Midbrain (tissue), 1 donor: ENCODE measurements around the gene TGFBRAP1.
"Not testable (repeated sequence)": the region's sequence is repeated elsewhere in the genome, so short reads cannot be mapped to it uniquely, and the experiment has no call there.

ENCODE experiments used
- DNase-seq: peaks from one replicate; lab custom pipeline; 2025; lab: John Stamatoyannopoulos, UW

Gene TGFBRAP1

DNA sequence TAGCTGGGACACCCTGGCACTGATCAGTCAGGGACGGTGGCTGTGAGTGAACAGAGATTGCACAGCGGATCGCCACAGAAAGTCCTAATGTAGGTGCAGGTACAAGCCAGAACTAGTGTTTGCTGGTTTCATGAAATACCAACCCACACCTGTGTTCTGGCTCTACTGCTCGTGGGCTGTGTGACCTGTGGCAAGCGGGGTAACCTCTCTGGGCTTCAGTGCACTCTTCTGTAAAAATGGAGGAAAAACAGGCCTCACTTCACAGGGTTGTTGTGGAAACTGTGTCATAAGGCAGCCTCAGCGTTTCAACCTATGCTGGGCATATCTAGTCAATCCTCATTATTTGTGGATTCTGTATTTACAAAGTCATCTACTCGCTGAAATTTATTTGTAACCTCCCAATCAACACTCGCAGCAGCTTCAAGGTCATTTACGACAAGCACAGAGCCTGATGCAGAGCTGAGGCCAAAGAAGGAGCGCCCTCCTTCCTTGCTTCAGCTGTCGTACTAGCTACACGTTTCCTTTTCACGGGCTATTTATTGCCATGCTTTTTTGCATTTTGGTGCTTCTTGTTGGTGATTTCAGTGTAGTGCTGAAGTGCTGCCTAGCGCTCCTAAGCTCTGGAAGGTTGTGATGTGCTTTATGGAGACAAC, 58.0 kb downstream of the TGFBRAP1 start:
- DNase-seq, result no peak

GRCh38 chr2:105269426-105269825, 60.1 kb downstream of the TGFBRAP1 start:
- no peak for DNase-seq

DNA sequence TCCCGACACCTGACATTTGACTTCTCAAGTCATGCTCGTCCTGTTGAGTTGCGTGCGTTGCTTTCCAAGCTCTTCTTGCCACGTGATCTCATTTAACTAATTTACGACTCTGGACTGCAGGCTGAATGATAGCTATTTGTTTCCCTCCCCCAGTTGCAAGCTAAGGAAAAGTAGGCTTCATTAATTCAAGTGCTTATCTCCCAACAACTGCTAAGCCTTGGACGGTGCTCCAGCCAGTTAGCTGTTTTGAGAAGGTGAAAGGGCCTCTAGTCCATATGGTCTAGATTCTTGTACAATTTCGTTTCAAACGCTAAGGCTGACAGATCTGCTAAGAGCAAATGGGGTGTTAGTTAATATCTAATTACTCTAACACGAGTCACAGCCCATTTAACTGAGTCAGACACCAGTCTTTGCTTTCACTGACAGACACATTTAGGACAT, 66.9 kb downstream of the TGFBRAP1 start:
- no peak for DNase-seq

DNA sequence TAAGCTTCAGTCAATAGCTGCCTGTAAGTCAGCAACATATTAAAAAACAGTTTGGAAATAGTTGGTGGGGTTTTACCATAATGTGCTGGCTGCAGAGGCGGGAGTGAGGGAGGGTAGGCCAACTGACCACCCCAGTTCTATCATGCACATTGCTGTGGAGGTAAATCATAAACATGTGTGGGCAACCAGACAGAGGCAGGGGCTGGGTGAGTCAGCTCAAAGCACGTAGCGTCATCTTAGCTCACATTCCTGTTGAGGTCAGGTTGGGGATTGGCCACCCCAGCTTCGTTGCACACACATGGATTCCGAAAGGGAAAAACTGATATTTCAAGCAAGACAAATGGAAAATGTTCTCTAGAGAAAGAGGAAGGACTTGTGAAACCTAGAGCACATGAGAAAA, 68.5 kb downstream of the TGFBRAP1 start:
- DNase-seq, result no peak

GRCh38 chr2:105258835-105259350, 70.6 kb downstream of the TGFBRAP1 start:
- DNase-seq, result no peak

- DNase-seq, result no peak
Observed at GRCh38 chr2:105257981-105258380, 71.6 kb downstream of the TGFBRAP1 start.

DNA sequence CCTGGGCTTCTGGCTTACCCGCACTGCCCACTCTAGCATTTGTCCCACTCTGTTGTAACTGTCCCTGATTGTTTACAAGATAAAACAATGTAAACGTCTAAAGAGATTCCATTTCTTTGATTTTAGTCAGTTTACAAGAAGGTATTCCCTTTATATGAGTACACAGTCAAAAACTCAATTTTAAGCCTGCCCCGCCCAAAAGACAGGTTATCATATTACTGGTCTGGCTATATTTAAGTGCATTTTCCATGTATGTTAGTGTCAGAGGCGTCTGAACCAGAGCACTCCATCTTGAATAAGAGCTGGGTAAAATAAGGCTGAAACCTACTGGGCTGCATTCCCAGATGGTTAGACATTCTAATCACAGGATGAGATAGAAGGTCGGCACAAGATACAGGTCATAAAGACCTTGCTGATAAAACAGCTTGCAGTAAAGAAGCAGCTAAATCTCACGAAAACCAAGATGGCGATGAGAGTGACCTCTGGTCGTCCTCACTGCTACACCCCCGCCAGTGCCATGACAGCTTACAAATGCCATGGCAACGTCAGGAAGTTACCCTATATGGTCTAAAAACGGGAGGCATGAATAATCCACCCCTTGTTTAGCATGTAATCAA, 73.0 kb downstream of the TGFBRAP1 start:
- DNase-seq, result no peak

GRCh38 chr2:105255979-105256378, 73.6 kb downstream of the TGFBRAP1 start:
- DNase-seq, result no peak

- DNase-seq, result no peak
Observed at GRCh38 chr2:105254531-105255210, 74.9 kb downstream of the TGFBRAP1 start.

- no peak for DNase-seq
Observed at GRCh38 chr2:105252271-105252670, 77.3 kb downstream of the TGFBRAP1 start.

DNA sequence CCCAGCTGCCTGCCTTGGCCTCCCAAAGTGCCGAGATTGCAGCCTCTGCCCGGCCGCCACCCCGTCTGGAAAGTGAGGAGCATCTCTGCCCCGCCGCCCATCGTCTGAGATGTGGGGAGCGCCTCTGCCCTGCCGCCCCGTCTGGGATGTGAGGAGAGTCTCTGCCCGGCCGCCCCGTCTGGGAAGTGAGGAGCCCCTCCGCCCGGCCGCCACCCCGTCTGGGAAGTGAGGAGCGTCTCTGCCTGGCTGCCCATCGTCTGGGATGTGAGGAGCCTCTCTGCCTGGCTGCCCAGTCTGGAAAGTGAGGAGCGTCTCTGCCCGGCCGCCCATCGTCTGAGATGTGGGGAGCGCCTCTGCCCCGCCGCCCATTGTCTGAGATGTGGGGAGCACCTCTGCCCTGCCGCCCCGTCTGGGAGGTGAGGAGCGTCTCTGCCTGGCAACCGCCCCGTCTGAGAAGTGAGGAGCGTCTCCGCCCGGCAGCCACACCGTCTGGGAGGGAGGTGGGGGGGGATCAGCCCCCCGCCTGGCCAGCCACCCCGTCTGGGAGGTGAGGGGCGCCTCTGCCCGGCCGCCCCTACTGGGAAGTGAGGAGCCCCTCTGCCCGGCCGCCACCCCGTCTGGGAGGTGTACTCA, 78.4 kb downstream of the TGFBRAP1 start:
- DNase-seq, result not testable (repeated sequence)

DNA sequence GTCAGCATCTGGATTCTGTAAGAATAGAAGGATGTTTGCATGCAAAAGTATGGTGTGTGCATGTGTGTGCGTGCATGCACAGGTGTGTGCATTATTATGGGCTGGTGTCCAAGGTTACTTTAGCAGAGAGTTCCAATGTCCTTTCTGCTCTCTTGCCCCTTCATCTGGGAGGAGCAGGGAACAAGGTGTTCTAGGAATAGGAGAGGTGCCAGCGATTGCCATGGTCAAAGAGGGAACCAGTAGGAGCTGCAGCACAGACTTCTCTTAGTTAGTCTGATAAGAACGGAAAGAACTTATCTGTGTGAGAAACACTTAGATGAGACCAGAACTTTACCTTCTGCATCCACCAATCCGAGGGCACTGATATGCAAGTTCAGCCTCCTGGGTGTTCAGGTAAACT, 79.6 kb downstream of the TGFBRAP1 start:
- DNase-seq, result no peak

GRCh38 chr2:105249181-105249580, 80.4 kb downstream of the TGFBRAP1 start:
- no peak for DNase-seq

DNA sequence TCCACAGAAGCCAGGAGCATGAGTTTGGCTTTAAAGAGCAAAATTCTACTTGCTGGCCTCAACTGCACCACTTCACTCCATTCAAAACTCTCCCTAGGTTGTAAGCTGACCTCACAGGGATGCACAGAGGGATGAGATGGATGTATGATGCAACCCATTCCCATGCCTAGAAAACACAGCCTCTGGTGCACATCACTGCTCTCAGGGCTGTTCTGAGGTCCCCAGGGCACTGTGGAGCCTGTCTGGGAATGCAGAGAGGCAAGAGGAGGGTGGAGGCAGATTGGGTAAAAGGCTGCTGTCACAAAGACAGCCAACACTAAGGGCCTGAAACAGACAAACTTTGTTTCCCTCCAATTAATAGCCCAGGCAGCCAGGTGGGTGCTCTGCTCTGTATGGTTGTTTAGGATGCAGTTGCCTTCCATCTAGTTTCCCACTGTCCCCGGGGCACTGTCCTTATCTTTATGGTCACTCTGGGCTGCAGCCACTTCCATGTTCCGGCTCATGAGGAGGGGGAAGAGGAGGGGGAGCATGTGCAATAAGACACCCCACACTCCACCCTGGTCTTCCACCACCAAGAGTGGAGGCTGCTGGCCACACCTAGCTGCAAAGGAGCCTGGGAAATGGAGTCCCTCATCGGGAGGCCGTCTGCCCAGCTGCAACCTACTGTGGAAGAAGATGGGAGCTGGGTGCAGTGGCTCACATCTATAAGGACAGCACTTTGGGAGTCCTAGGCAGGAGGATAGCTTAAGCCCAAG, 81.0 kb downstream of the TGFBRAP1 start:
- no peak for DNase-seq

- no peak for DNase-seq
Observed at GRCh38 chr2:105244451-105244850, 85.1 kb downstream of the TGFBRAP1 start.

DNA sequence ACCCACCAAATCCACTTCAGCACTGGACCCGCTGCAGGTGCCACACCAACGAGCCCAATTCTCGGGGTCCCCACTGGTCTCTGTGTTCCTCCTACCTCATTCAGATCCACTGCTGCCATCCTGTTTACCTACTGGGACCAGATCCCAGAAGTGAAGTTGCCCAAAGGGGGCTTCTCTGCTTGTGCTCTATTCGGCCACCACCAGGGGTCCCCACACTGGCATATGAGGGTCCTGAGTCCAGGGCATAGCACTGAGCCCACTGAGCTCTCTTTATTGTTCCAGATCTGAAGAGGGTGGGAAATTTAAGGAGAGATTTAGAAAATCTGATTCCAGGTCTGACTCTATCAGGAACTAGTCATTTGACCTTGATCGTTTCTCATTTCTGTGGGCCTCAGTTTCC, 85.6 kb downstream of the TGFBRAP1 start:
- DNase-seq, result no peak

GRCh38 chr2:105242286-105242993, 87.1 kb downstream of the TGFBRAP1 start:
- DNase-seq, result no peak

DNA sequence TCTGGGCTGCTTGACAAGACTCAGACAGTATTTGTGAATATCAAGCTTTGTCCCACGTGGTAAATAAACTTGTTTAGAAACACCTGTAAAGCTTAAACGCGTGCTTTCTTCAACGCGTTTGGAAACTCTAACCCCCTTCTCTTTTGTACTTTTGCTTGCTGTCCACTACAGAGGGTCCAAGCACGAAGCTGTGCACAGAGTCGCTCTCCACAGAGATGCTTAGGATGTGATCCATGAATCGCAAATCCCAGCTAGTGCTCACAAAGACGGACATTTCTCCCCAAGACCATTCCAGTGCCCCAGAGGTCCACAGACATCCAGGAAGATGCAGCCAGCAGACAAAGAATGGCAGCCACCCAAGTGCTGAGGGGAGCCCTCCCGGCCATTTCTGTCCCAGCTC, 88.1 kb downstream of the TGFBRAP1 start, which contains the start of gene GPR45:
TSS of gene GPR45 (plus strand) at position 301 of the 400 bp plus-strand sequence. CDS start 116 bp downstream, outside the sequence.
- no peak for DNase-seq

DNA sequence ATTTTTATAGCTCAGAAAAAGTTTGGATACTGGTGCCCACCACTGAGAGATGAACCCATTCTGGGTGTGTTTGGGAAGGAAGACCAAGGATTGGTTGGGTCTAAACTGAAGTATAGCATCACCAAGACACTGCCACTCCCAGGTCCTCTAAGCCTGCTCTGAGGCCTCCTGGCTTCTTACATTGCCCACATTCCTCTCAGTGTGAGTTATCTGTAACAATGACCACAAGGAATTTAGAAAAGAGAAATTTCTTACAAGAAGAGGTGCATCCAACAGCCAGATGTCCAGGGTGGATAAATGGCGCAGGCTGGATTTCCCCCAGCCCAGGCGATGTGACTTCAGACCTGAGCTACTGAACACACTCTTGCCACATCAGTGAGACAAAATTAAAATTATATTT, 89.6 kb downstream of the TGFBRAP1 start:
- no peak for DNase-seq

GRCh38 chr2:105238664-105239240, 90.8 kb downstream of the TGFBRAP1 start:
- DNase-seq, result no peak
